Right cardiac atrium (tissue), 5 donors: ENCODE measurements around the gene ABCA3. TPM values are rescaled to one million over a fixed set of nuclear protein-coding genes. Genes with fewer than 3 reads are reported as not detected.

Source experiments
- ATAC-seq, 2 donors: fragments of 200-7000 bp; cut with Tn5 transposase; one replicate each; pipeline versions ENCODE4 v1.8.0 to v1.9.1; 2020; ENCODE audit warnings: moderate library complexity in 2 of 2, mild to moderate bottlenecking in 1 of 2
- DNase-seq, 3 donors: peaks; one replicate each; pipeline ENCODE4 v3.0.0-alpha.2; 2020
- H3K27ac ChIP-seq: one replicate; pipeline ENCODE4 v1.5.1; 2013; ENCODE audit warnings: mild to moderate bottlenecking, low read length, control low read depth, moderate library complexity
- H3K27me3 ChIP-seq: one replicate; pipeline ENCODE4 v1.6.1; 2013; ENCODE audit not compliant: control insufficient read depth, insufficient read depth
- H3K4me1 ChIP-seq: one replicate; pipeline ENCODE4 v1.6.1; 2013; ENCODE audit warnings: low read length; ENCODE audit not compliant: control insufficient read depth, insufficient read depth
- H3K4me3 ChIP-seq: one replicate; pipeline ENCODE4 v1.5.1; 2013; ENCODE audit warnings: low read length, control low read depth
- H3K9me3 ChIP-seq: one replicate; pipeline ENCODE4 v1.6.1; 2013; ENCODE audit warnings: low read length; ENCODE audit not compliant: control insufficient read depth
- WGBS: extraction: QIAGEN DNeasy Blood & Tissue Kit; methylation state at CpG from one replicate; pipeline ENCODE4 v1.1.7; 2013; 5-methylcytosine and 5-hydroxymethylcytosine counted together
- intact Hi-C, 4 donors: fragments of 100-400 bp; cut with DNase I; formaldehyde crosslinking; loops; one replicate each; pipeline versions ENCODE4 v1.11.0 to v1.14.0; 2022 to 2023
- polyA plus RNA-seq: library from polyadenylated mRNA; stranded (reverse); fragments of 200-250 nt; gene quantifications from one replicate; pipeline ENCODE4 v1.2.3, GENCODE V29; 2013
- total RNA-seq, 4 donors: library from RNA; stranded (reverse); fragmentation: NEBNext Ultra II Directional; extraction: Animal tissue kit (Norgen Biotek cat#: 25700); gene quantifications; one replicate each; pipeline ENCODE4 v1.2.1, GENCODE V29; 2021
- donor health status: healthy with polysubstance abuse.
- donor health status: DM: no; HTN: yes; CAD: no.
- donor health status: DM: no; HTN: no; CAD: no.
- donor health status: DM: no; HTN: yes; CAD: no; lungs with severe emphysema.
- donor health status: DM: yes; HTN: yes; CAD: no.

Gene ABCA3
- total and polyA plus RNA-seq, 5 donors = 6.9 to 11.3 (median 8.1) TPM

DNA sequence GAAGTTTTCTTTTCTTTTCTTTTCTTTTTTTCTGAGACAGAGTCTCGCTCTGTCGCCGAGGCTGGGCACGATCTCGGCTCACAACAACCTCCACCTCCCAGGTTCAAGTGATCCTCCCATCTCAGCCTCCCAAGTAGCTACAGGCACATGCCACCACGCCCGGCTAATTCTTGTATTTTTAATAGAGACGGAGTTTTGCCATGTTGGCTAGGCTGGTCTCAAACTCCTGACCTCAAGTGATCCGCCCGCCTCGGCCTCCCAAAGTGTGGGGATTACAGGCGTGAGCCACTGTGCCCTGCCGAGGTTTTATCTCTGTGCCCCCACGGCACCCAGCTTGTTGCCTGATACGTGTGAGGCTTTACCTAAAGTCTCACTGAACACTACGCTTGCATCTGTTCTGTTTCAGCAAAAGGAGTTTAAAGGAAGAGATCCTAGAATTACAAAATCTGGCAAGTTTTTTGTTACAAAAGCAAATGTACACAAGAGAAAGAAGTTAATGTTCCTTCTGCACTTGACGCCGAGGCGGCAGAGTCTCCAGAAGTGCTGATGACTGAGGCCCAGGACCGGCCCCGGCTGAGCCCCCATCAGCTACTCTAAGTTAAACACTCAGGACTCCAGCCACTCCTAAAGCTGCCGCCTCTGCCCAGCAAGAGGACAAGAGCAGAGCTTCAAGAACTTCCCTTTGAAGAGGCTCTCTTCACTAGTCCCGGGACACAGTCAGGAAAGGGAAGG lies 9.2 kb downstream of the ABCA3 start:
- WGBS = 78% methylated on average over 23 of the region's 23 CpGs
- H3K27ac ChIP-seq = no peak overlapping the region
- intact Hi-C loops = loop anchor here in 1 of 4 donors (10.0 kb wide), 1 partner anchor 163 kb away; no protein-coding TSS in a partner anchor
- no peak for DNase-seq
- no peak for ATAC-seq
- H3K4me1 ChIP-seq = no peaks in the 10 kb centered on the region
- H3K9me3 ChIP-seq = no peaks in the 10 kb centered on the region
- no peaks in the 10 kb centered on the region for H3K27me3 ChIP-seq
- no peak overlapping the region for H3K4me3 ChIP-seq

DNA sequence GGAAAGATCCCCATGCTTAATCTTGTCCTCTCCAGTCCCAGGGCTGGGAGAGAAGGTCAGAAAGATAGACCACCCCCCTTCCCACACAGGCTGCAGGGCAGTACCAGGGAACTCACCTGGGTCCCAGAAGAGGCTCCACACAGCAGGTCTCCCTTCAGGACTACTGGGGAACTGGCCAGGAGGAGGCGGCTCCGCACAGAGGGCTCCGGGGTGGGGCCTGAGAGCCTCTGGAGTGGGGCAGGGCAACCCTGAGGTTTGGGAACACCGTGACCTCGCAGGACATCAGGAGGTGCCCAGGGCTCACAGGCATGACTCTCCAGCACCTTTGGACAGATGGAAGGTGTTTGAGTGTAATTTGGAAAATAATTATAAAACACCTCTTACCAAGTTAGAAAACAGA lies 11.0 kb downstream of the ABCA3 start:
- no peak for ATAC-seq
- no peak for DNase-seq
- no peaks in the 10 kb centered on the region for H3K4me1 ChIP-seq
- H3K27ac ChIP-seq = no peak overlapping the region
- no peaks in the 10 kb centered on the region for H3K9me3 ChIP-seq
- no peak overlapping the region for H3K4me3 ChIP-seq
- WGBS = 87% methylated on average over 5 of the region's 5 CpGs
- no peaks in the 10 kb centered on the region for H3K27me3 ChIP-seq
- intact Hi-C loops = no loop called here

DNA sequence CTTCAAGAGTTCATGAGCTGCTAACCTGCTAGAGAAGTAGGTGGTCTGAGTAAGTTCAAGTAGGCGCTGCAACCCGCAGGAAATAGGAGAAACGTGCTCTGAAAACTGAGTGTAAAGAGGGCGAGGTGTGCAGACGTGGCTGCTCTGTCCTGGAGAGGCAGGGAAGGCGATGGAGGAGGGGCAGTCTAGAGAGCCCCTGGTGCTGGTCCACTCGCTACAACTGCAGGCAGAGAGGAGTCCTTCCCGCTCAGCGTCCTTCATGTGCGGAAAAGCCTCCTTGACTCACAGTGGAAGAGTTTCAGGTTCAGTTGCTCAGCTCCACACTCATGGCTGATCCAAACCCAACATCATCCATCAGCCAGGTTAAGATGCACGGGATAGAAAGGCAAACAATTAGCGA lies 12.1 kb downstream of the ABCA3 start:
- ATAC-seq (no peak), DNase-seq (no peak)
- intact Hi-C loops = no loop called here
- H3K27me3 ChIP-seq = no peaks in the 10 kb centered on the region
- 89% methylated on average over 12 of the region's 12 CpGs for WGBS
- H3K4me1 ChIP-seq = no peaks in the 10 kb centered on the region
- no peaks in the 10 kb centered on the region for H3K9me3 ChIP-seq
- H3K4me3 ChIP-seq = no peak overlapping the region
- H3K27ac ChIP-seq = no peak overlapping the region

DNA sequence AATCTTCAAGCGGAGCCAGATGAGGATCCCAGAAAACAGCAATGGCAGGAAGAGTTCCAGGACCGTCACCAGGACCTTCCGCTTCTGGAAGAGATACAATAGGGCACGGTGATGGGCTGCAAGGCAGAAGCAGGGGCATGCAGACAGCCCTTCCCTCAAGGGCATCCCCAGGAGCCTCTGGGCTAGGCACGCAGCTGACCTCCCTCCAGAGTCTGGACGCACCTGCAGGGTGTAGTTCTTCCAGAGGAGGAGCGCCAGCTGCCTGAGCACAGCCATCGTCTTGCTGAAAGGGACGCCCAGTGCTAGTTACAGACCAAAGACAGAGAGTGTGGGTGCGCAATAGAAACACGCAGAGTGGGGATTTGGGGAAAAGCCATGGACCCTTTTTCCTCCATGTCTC lies 14.3 kb downstream of the ABCA3 start:
- intact Hi-C loops = no loop called here
- no peak overlapping the region for H3K4me3 ChIP-seq
- no peak overlapping the region for H3K27ac ChIP-seq
- no peaks in the 10 kb centered on the region for H3K27me3 ChIP-seq
- no peak for ATAC-seq
- 91% methylated on average over 11 of the region's 11 CpGs for WGBS
- DNase-seq = no peak
- no peaks in the 10 kb centered on the region for H3K9me3 ChIP-seq
- H3K4me1 ChIP-seq = no peaks in the 10 kb centered on the region

DNA sequence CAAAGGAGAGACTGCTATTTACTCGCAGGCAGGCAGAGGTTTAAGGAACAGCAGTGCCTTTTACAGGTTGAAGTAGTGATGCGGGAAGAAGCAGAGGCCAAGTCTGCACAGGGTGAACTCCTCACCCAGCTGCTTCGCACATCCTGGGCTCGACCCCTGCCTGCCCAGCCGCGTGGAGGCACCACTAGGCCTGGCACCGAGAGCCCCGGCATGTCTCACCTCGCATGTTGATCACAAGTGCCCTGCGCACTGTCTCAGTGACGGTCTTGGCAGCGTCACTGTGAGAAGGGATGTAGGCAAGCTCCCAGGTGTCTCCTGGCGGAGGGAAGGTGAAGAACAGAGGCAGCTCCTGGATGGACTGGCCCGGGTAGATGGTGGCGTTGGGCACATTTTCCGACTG lies 14.7 kb downstream of the ABCA3 start:
- intact Hi-C loops = no loop called here

DNA sequence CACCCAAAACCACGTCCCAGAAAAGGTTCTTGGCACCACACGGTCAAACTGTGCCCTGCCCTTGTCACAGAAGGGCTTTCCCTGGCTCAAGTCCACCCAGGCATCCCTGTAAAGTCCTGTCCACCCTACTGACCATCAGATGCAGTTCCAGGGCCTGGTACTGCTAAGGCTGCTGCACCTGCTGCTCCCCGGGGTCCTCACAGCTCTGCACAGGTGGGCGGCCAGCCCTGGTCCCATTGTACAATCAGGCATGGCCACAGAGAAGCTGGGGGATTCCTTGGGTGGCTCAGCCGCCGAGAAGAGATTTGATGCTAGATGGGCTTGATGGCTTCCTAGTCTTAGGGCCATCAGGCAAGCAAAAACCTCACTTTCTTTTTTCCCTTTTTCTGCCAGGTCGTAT lies 15.3 kb downstream of the ABCA3 start:
- H3K27ac ChIP-seq = no peak overlapping the region
- H3K9me3 ChIP-seq = no peaks in the 10 kb centered on the region
- DNase-seq = no peak
- intact Hi-C loops = no loop called here
- ATAC-seq = no peak
- no peaks in the 10 kb centered on the region for H3K27me3 ChIP-seq
- no peak overlapping the region for H3K4me3 ChIP-seq
- H3K4me1 ChIP-seq = no peaks in the 10 kb centered on the region
- 85% methylated on average over 7 of the region's 7 CpGs for WGBS

More for the DNA sequence above, 14.7 kb downstream of the ABCA3 start:
- Histone ChIP-seq H3K27me3 (no peaks in the 10 kb centered on the region), H3K4me3 (no peak overlapping the region), H3K27ac (no peak overlapping the region), H3K4me1 (no peaks in the 10 kb centered on the region), H3K9me3 (no peaks in the 10 kb centered on the region)
- ATAC-seq (no peak), DNase-seq (no peak)
- WGBS = 87% methylated on average over 16 of the region's 16 CpGs

DNA sequence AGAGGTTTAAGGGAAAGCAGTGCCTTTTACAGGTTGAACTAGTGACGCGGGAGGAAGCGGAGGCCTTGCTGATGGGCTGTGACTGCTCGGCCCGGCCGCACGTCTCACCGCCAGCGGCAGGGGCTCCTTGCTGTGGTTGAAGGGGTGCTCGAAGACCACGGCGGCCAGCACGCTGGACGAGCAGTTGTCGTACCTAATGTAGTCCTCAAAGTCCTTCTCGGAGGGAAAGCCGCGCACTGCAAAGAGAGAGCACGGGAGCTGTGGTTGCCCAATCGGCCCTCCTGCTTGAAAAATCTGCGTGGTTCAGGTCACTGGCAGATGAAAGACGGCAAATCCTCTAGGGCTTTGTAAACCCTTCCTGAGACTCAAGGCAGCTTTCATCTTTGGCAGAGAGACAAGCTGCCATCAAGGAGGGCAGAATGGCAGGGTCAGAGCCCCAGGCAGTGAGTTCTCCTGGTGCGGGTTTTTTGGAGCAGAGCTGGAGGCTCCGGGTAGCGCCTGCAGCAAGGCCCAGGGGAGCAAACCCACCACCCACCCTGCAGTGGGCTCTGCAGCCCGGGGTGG lies 16.1 kb downstream of the ABCA3 start:
- intact Hi-C loops = no loop called here

DNA sequence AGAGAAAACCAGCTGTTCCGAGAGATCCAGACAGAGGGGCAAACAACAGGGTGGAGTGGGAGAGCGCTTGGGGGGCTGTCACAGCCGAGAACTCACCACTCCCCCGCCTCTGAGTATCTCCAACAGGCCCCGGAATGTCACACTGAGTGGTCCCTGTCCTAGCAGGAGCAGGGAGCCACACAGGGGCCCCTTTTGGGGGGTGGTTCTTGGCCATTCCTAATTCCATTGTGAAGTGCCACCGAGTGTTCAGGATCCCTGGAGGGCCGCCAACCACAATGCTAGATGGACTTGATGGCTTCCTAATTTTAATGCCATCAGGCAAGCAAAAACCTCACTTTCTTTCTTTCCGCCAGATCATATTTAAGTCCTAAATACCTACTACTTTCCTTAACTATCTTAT lies 16.8 kb downstream of the ABCA3 start:
- WGBS = 82% methylated on average over 8 of the region's 8 CpGs
- intact Hi-C loops = no loop called here

More for the DNA sequence above, 16.1 kb downstream of the ABCA3 start:
- 86% methylated on average over 26 of the region's 26 CpGs for WGBS
- no peak overlapping the region for H3K27ac ChIP-seq
- no peak for ATAC-seq
- H3K27me3 ChIP-seq = no peaks in the 10 kb centered on the region
- no peaks in the 10 kb centered on the region for H3K9me3 ChIP-seq
- no peak for DNase-seq
- no peaks in the 10 kb centered on the region for H3K4me1 ChIP-seq
- no peak overlapping the region for H3K4me3 ChIP-seq

DNA sequence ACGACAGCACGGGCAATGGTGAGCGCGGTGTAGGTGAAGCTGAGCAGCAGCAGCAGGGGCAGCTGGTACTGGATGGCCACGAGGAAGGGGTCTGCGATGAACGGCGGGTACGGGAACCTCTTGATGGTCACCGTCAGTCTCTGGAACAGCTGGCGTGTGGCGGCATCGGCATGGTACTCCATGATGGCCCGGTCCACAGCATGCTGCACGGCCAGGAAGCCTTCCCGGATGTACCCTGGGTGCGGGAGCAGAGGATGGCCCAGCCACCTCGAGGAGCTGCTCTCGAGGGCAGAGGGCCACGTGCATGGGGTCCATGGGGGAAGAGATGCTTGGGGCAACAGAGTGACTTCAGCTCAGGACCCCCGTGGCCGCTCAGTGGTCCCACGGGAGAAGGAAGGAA lies 20.9 kb downstream of the ABCA3 start:
- H3K9me3 ChIP-seq = no peaks in the 10 kb centered on the region
- H3K4me3 ChIP-seq = no peak overlapping the region
- H3K4me1 ChIP-seq = no peaks in the 10 kb centered on the region
- WGBS = 92% methylated on average over 23 of the region's 23 CpGs
- no peaks in the 10 kb centered on the region for H3K27me3 ChIP-seq
- intact Hi-C loops = no loop called here
- H3K27ac ChIP-seq = no peak overlapping the region
- DNase-seq = no peak
- peak in 1 of 2 donors; percentile 24 for ATAC-seq

More for the DNA sequence above, 16.8 kb downstream of the ABCA3 start:
- ATAC-seq (no peak), DNase-seq (no peak)
- H3K4me3 ChIP-seq = no peak overlapping the region
- no peaks in the 10 kb centered on the region for H3K27me3 ChIP-seq
- no peak overlapping the region for H3K27ac ChIP-seq
- H3K9me3 ChIP-seq = no peaks in the 10 kb centered on the region
- no peaks in the 10 kb centered on the region for H3K4me1 ChIP-seq

DNA sequence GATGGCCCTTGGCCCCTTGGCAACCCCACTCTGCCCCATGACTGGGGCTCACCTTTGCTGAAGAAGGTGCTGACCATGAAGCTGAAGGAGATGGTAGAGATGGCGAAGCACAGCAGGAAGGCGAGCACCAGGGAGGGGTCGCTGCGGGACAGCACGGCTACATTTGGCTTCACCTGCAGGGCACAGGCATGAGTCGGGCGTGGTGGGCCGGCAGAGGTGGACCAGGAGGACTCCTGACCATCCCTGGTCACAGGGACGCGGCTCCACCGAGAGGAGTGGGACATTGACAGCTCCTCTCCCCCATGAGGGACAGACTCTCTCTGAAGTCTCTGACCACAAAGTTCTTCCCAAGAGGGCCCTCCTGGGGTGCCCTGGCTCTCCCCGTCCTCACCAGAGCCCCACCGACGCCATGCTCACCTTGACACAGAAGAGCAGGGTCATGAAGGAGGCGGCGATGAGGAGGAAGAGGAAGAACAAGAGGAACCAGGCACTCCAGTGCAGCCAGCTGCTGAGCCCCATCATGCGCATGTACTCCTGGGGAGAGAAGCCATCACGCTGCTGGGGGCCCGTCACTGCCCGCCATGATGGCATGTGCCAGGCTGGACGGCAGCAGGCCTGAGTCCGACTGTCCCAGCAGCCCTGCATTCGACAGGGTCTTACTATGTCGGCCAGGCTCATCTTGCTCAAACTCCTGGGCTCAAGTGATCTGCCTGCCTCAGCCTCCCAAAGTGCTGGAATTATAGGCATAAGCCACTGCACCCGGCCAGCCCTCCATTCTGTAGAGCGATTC lies 23.1 kb downstream of the ABCA3 start:
- H3K9me3 ChIP-seq = no peaks in the 10 kb centered on the region
- peak; percentile 16 to 29 for ATAC-seq
- no peaks in the 10 kb centered on the region for H3K4me1 ChIP-seq
- no peaks in the 10 kb centered on the region for H3K27me3 ChIP-seq
- no peak overlapping the region for H3K27ac ChIP-seq
- intact Hi-C loops = no loop called here
- 91% methylated on average over 26 of the region's 26 CpGs for WGBS
- no peak overlapping the region for H3K4me3 ChIP-seq
- DNase-seq = no peak
